ENCODE data around the gene EZR.

EZR gene

GRCh38 chr6:158778005-158778527, 41.1 kb downstream of the EZR start:
- no peak for DNase-seq (ENCODE audit: low read depth in 2 of 3, low spot score in 1 of 3)

GRCh38 chr6:158777510-158777909, 41.7 kb downstream of the EZR start:
- DNase-seq (ENCODE audit: low read depth in 2 of 3, low spot score in 1 of 3): no peak

GRCh38 chr6:158776737-158777136, 42.4 kb downstream of the EZR start:
- DNase-seq (ENCODE audit: low read depth in 2 of 3, low spot score in 1 of 3): no peak

- no peak for DNase-seq (ENCODE audit: low read depth in 2 of 3, low spot score in 1 of 3)
These were observed 43.3 kb downstream of the EZR start for GRCh38 chr6:158775832-158776231.

GRCh38 chr6:158774717-158775449, 44.3 kb downstream of the EZR start:
- no peak for DNase-seq (ENCODE audit: low read depth in 2 of 3, low spot score in 1 of 3)

GRCh38 chr6:158773581-158774449, 45.4 kb downstream of the EZR start:
- DNase-seq (ENCODE audit: low read depth in 2 of 3, low spot score in 1 of 3): no peak

GRCh38 chr6:158772851-158773371, 46.3 kb downstream of the EZR start:
- no peak for DNase-seq (ENCODE audit: low read depth in 2 of 3, low spot score in 1 of 3)

GRCh38 chr6:158772172-158772571, 47.0 kb downstream of the EZR start:
- no peak for DNase-seq (ENCODE audit: low read depth in 2 of 3, low spot score in 1 of 3)

- DNase-seq (ENCODE audit: low read depth in 2 of 3, low spot score in 1 of 3): no peak
These were observed 47.6 kb downstream of the EZR start for GRCh38 chr6:158771399-158772152.

GRCh38 chr6:158770533-158771330, 48.4 kb downstream of the EZR start:
- DNase-seq (ENCODE audit: low read depth in 2 of 3, low spot score in 1 of 3): no peak

- DNase-seq (ENCODE audit: low read depth in 2 of 3, low spot score in 1 of 3): no peak
These were observed 49.3 kb downstream of the EZR start for GRCh38 chr6:158769771-158770432.

GRCh38 chr6:158769234-158769770, 49.9 kb downstream of the EZR start:
- DNase-seq (ENCODE audit: low read depth in 2 of 3, low spot score in 1 of 3): no peak

GRCh38 chr6:158768436-158768835, 50.7 kb downstream of the EZR start:
- DNase-seq (ENCODE audit: low read depth in 2 of 3, low spot score in 1 of 3): no peak

GRCh38 chr6:158767709-158768108, 51.5 kb downstream of the EZR start:
- no peak for DNase-seq (ENCODE audit: low read depth in 2 of 3, low spot score in 1 of 3)

GRCh38 chr6:158766621-158767455, 52.3 kb downstream of the EZR start:
- DNase-seq (ENCODE audit: low read depth in 2 of 3, low spot score in 1 of 3): no peak

- DNase-seq (ENCODE audit: low read depth in 2 of 3, low spot score in 1 of 3): no peak
These were observed 53.6 kb downstream of the EZR start for GRCh38 chr6:158765499-158766068.

- DNase-seq (ENCODE audit: low read depth in 2 of 3, low spot score in 1 of 3): no peak
These were observed 54.2 kb downstream of the EZR start for GRCh38 chr6:158764926-158765325.

GRCh38 chr6:158764183-158764849, 54.9 kb downstream of the EZR start:
- no peak for DNase-seq (ENCODE audit: low read depth in 2 of 3, low spot score in 1 of 3)

Measured in stimulated activated CD4-positive, alpha-beta T cell treated with anti-CD3 and anti-CD28 coated beads, Interleukin-12 subunit alpha, Interleukin-12 subunit beta, amount 100 ng/mL, for 48 hours (primary cell).